ENCODE measurements around the gene UBXN11.
"Not testable (repeated sequence)": the region's sequence is repeated elsewhere in the genome, so short reads cannot be mapped to it uniquely, and the experiment has no call there.

Gene UBXN11

GRCh38 chr1:26305667-26306289, 658 bp downstream of the UBXN11 start:
- no peak for DNase-seq

- DNase-seq, result no peak
Measured at GRCh38 chr1:26302733-26303405, 3.6 kb downstream of the UBXN11 start.

GRCh38 chr1:26300578-26301275, 5.7 kb downstream of the UBXN11 start:
- no peak for DNase-seq

- DNase-seq, result no peak
Measured at GRCh38 chr1:26297791-26298124, 8.7 kb downstream of the UBXN11 start.

- no peak for DNase-seq
Measured at GRCh38 chr1:26297057-26297790, 9.2 kb downstream of the UBXN11 start.

GRCh38 chr1:26296340-26297056, 9.9 kb downstream of the UBXN11 start:
- no peak for DNase-seq

GRCh38 chr1:26295194-26296138, 11.0 kb downstream of the UBXN11 start:
- no peak for DNase-seq

GRCh38 chr1:26293911-26294463, 12.4 kb downstream of the UBXN11 start:
- no peak for DNase-seq

GRCh38 chr1:26292735-26293134, 13.7 kb downstream of the UBXN11 start:
- not testable (repeated sequence) for DNase-seq

- no peak for DNase-seq
Measured at GRCh38 chr1:26291939-26292338, 14.5 kb downstream of the UBXN11 start.

GRCh38 chr1:26291433-26291832, 15.0 kb downstream of the UBXN11 start:
- DNase-seq, result no peak

- no peak for DNase-seq
Measured at GRCh38 chr1:26290882-26291261, 15.6 kb downstream of the UBXN11 start.

GRCh38 chr1:26290122-26290881, 16.1 kb downstream of the UBXN11 start:
- DNase-seq, result no peak

- no peak for DNase-seq
Measured at GRCh38 chr1:26289158-26290059, 17.0 kb downstream of the UBXN11 start.

- no peak for DNase-seq
Measured at GRCh38 chr1:26288311-26288941, 18.0 kb downstream of the UBXN11 start.

GRCh38 chr1:26287811-26288210, 18.6 kb downstream of the UBXN11 start:
- no peak for DNase-seq

- no peak for DNase-seq
Measured at GRCh38 chr1:26287033-26287711, 19.3 kb downstream of the UBXN11 start.

GRCh38 chr1:26286064-26286416, 20.4 kb downstream of the UBXN11 start:
- DNase-seq, result no peak
